Measurements from ENCODE around the gene RNU6-9.

GRCh38 chr19:934197-934840, 41.0 kb downstream of the RNU6-9 start:
- TF ChIP-seq CTCF (IDR thresholded peaks at IDR 0.05) (no peak), POLR2A (IDR thresholded peaks at IDR 0.05) (no peak), POLR2AphosphoS5 (IDR thresholded peaks at IDR 0.05) (no peak)
